NCI-H446 (cell line): Measurements from ENCODE around the gene KDM5B.
A peak's percentile ranks its signal among the peaks of the same experiment; 100 is the strongest.

Source experiments
- DNase-seq, 2 experiments: peaks; one replicate each; lab custom pipeline; 2025; lab: John Stamatoyannopoulos, UW

KDM5B gene

GRCh38 chr1:202685641-202686040 lies 122.6 kb downstream of the KDM5B start:
- DNase-seq = no peak

GRCh38 chr1:202684716-202685115 lies 123.5 kb downstream of the KDM5B start:
- DNase-seq = no peak

GRCh38 chr1:202683029-202683428 lies 125.2 kb downstream of the KDM5B start:
- no peak for DNase-seq

DNA sequence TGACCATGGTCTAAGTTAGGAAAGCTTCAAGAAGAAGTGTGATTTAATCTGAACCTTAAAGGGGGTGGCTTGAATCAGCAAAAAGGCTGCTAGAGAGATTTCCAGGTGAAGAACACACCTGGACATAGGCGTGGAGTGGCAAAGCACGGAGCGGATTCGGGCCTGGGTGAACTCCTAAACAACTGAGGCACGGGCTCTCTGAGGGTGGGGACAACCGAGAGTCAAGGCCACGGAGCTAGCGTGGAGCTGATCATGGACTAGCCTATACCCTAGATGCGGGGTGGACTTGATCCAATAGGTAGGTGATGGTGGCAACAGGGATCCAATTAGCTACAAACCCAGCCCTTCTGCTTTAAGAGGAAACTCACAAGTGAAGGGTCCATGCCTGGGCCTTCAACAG lies 125.7 kb downstream of the KDM5B start:
- no peak for DNase-seq

GRCh38 chr1:202681736-202682420 lies 126.3 kb downstream of the KDM5B start:
- DNase-seq = peak in 1 of 2 experiments; percentile 41

DNA sequence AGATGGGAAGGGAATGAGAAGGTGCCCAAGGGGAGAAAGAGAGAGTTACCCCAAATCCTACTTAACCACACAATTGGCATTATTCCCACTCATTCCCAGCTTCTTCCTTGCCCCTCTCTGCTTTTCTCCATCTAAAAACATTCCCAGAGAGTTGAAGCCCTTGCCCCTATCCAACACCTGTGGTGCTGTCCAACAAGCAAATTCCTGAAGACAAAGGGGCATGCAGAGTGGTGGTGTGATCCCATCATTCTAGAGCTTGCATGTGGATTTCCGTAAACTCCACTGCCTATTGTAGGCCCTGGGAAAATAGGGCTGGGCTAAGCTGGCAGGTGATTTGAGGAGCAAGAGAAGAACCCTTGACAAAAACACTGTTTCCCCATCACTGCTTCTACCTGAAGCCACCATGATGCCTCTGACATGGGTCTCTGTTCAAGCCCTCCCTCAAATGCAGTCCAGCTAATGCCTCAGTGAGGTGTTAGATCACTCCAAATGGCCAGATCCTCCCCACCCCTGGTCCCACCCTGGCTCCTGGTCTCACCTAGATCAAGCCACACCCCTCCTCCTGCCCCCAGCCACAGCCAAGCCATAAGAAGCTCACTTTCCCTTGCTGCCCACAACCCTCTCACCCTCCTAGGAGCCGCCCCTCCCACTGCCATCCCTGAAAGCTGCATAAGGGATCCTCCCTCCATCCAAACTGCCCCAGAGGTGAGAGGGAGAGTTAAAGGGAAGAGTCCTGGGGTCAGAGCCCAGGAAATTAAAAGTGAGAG lies 127.5 kb downstream of the KDM5B start:
- no peak for DNase-seq

DNA sequence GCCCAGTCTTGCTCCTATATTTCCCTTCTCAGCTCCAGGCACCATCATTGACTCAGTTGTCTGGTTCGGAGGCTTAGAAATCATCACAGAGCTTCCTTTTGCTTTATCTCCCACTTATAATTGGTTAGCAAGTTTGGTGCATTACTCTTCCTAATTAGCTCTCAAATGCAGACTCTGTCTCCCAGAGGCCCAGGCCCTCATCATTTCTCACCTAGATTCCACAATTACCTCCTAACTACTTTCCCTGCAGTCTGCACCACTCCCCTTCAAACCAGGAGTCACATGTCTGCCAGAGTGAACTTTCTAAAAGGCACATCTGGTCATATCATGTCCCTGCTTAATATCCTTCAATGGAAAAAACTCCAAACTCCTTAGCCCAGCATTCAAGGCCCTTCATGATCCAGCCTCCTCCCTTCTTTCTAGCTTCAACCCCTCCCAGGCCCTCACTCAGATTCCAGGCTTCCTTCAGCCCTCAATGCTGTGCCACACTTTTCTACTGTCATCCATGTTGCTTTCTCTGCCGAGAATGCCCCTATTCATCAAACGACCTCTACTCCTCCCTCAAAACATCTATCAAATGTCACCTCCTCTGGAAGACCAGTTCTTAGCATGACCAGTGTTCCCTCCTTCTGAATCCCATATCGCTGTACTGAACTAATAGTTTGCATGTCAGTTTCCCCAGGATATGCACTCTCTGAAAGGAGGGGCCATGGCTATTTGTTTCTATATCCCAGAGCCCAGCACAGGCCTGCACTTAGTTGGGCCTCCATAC lies 128.6 kb downstream of the KDM5B start:
- DNase-seq = no peak

GRCh38 chr1:202677433-202677832 lies 130.8 kb downstream of the KDM5B start:
- DNase-seq = no peak
